ENCODE results near the gene GUCY1A1. TPM values are rescaled to one million over a fixed set of nuclear protein-coding genes. Genes with fewer than 3 reads are reported as not detected.

The GUCY1A1 gene
- total RNA-seq, 4 donors from 2014 or later: 50.3 to 73.7 (median 57.8) TPM

DNA sequence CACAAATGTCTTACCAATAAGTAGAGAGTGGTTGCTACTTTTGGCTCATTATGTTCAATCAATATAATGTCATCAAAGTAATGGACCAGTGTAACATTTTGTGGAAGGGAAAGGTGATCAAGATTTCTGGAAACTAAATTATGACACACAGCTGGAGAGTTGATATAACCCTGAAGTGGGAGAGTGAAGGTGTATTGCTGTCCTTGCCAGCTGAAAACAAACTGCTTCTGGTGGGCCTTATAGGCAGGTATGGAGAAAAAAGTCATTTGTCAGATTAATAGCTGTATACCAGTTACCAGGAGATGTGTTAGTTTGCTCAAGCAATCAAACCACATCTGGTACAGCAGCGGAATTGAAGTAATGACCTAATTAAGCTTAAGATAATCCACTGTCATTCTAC, 74.9 kb downstream of the GUCY1A1 start:
- H3K27ac ChIP-seq (replicated peaks in 1 of 4): no peak overlapping the region
- intact Hi-C loops (cut with DNase I): no loop called here
- no peaks in the 10 kb centered on the region for H3K9me3 ChIP-seq
- WGBS: 100% methylated on average over 1 of the region's 1 CpG
- no peaks in the 10 kb centered on the region for H3K27me3 ChIP-seq
- DNase-seq (ENCODE audit: extremely low spot score): no peak
- H3K36me3 ChIP-seq: no peaks in the 10 kb centered on the region
- no peak for TF ChIP-seq EP300 (IDR thresholded peaks at IDR 0.05)
- TF ChIP-seq, protein P1, sequence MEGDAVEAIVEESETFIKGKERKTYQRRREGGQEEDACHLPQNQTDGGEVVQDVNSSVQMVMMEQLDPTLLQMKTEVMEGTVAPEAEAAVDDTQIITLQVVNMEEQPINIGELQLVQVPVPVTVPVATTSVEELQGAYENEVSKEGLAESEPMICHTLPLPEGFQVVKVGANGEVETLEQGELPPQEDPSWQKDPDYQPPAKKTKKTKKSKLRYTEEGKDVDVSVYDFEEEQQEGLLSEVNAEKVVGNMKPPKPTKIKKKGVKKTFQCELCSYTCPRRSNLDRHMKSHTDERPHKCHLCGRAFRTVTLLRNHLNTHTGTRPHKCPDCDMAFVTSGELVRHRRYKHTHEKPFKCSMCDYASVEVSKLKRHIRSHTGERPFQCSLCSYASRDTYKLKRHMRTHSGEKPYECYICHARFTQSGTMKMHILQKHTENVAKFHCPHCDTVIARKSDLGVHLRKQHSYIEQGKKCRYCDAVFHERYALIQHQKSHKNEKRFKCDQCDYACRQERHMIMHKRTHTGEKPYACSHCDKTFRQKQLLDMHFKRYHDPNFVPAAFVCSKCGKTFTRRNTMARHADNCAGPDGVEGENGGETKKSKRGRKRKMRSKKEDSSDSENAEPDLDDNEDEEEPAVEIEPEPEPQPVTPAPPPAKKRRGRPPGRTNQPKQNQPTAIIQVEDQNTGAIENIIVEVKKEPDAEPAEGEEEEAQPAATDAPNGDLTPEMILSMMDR (IDR thresholded peaks at IDR 0.05): no peak
- no peak overlapping the region for H3K4me3 ChIP-seq
- no peaks in the 10 kb centered on the region for H3K4me1 ChIP-seq

DNA sequence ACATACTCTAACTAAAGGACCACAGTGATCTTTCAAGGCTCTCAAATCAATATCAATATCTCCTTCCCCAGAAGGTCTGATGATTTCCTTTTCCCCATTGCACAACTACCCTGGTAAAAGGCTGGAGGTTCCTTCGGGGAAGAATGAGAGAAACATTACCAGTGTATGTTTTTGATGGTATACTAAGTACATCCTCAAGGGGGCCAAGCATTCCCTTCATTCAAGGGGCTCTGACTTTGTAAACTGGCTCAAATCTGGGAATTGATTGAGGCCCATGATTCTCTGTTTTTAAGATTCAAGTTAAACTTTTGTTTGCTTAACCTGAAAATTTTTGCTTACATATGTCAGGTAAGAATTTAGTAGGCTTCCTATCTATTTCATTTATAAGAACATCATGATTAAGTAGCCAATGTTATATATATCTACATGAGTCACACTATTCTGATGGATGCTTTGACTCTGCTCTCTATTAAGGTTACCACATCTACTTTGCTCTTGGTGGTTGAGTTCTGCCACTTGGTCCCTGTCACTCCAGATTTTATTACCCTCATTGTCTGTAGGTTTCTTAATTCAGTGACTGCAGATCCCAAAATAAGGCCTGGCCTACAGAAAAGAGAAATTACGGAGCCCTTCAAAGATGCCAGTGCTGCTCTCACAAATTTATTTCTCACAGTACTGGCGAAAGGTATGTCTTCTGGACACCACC, 75.8 kb downstream of the GUCY1A1 start:
- 71% methylated on average over 3 of the region's 3 CpGs for WGBS
- TF ChIP-seq, protein P1 (IDR thresholded peaks at IDR 0.05): no peak
- TF ChIP-seq POLR2A (IDR thresholded peaks at IDR 0.05; ENCODE audit: low read depth) (no peak), EP300 (IDR thresholded peaks at IDR 0.05) (no peak), POLR2AphosphoS5 (IDR thresholded peaks at IDR 0.05) (no peak)
- DNase-seq (ENCODE audit: extremely low spot score): no peak

DNA sequence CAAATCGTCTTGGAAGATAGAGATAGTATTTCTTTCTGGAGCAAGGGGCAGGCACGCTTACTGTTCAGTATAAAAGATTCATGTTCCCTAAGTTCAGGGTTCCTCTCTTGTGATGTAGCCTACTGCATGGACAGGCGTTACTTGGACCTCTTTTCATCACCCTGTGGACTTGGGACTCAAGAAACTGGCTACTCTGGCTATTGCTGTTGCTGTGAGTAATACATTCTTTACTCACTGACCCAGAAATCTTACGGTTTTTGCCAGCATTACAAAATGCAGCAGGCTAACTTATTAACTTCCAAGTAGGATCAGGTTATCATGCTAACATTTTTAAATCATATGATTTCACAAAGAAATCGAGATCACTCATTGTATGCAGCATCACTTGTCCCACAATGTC, 79.3 kb downstream of the GUCY1A1 start:
- Histone ChIP-seq H3K27ac (replicated peaks in 1 of 4) (no peak overlapping the region), H3K36me3 (no peaks in the 10 kb centered on the region), H3K27me3 (no peaks in the 10 kb centered on the region), H3K4me1 (no peaks in the 10 kb centered on the region), H3K9me3 (no peaks in the 10 kb centered on the region), H3K4me3 (no peak overlapping the region)
- WGBS: 85% methylated on average over 5 of the region's 5 CpGs
- no peak for DNase-seq (ENCODE audit: extremely low spot score)
- intact Hi-C loops (cut with DNase I): no loop called here
- TF ChIP-seq POLR2AphosphoS5 (IDR thresholded peaks at IDR 0.05): no peak
- TF ChIP-seq EP300 (IDR thresholded peaks at IDR 0.05): no peak
- no peak for TF ChIP-seq POLR2A (IDR thresholded peaks at IDR 0.05; ENCODE audit: low read depth)
- TF ChIP-seq, protein P1 (IDR thresholded peaks at IDR 0.05): no peak

More for the DNA sequence above, 75.8 kb downstream of the GUCY1A1 start:
- Histone ChIP-seq H3K9me3 (no peaks in the 10 kb centered on the region), H3K27ac (replicated peaks in 1 of 4) (no peak overlapping the region), H3K4me1 (no peaks in the 10 kb centered on the region), H3K36me3 (no peaks in the 10 kb centered on the region), H3K4me3 (no peak overlapping the region), H3K27me3 (no peaks in the 10 kb centered on the region)
- intact Hi-C loops (cut with DNase I): no loop called here

DNA sequence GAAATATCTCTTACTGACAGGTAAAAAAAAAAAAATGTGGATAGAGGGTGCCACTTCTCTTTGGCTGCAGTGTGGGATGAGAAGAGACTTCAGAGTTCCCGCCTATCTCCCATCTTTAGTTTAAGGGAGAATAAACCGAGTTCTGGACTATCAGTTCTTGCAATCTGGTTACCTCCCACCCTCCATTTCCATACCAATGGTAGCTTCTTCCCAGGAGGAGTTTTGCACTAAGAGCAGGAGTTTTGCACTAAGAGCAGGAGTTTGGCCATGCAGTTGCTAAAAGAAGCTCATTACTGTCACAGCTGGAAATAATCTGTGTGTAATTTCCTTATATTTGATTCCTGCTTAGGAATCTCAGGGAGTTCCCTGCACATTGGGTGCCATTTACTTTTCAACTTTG, 81.4 kb downstream of the GUCY1A1 start:
- TF ChIP-seq EP300 (IDR thresholded peaks at IDR 0.05): no peak
- TF ChIP-seq, protein P1 (IDR thresholded peaks at IDR 0.05): no peak
- TF ChIP-seq POLR2A (IDR thresholded peaks at IDR 0.05; ENCODE audit: low read depth): no peak
- no peak for TF ChIP-seq POLR2AphosphoS5 (IDR thresholded peaks at IDR 0.05)
- Histone ChIP-seq H3K36me3 (no peaks in the 10 kb centered on the region), H3K4me1 (no peaks in the 10 kb centered on the region), H3K4me3 (no peak overlapping the region), H3K27me3 (no peaks in the 10 kb centered on the region), H3K27ac (replicated peaks in 1 of 4) (no peak overlapping the region), H3K9me3 (no peaks in the 10 kb centered on the region)
- intact Hi-C loops (cut with DNase I): no loop called here
- no peak for DNase-seq (ENCODE audit: extremely low spot score)
- WGBS: 85% methylated on average over 2 of the region's 2 CpGs

DNA sequence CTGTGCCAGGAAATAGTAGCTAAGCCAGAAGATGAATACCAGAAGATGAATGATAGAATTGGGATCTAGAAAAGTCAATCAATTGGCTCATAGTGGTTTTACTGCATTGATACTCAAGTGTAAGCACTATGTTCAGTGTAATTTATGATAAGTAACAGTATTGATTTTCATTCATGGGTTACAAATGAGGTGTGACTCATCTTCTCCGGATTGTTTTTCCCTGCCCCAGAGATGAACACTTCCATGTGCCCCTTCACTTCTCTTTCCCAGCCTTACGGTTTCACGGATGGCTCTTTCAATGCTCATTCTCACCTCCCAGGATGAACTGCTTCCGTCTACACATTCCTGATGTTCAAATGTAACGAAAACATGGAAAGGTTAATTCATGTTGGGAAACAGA, 82.4 kb downstream of the GUCY1A1 start:
- no peaks in the 10 kb centered on the region for H3K4me1 ChIP-seq
- no peak for DNase-seq (ENCODE audit: extremely low spot score)
- H3K27ac ChIP-seq (replicated peaks in 1 of 4): no peak overlapping the region
- intact Hi-C loops (cut with DNase I): no loop called here
- no peaks in the 10 kb centered on the region for H3K27me3 ChIP-seq
- 94% methylated on average over 5 of the region's 5 CpGs for WGBS
- TF ChIP-seq, protein P1 (IDR thresholded peaks at IDR 0.05): no peak
- TF ChIP-seq POLR2A (IDR thresholded peaks at IDR 0.05; ENCODE audit: low read depth) (no peak), EP300 (IDR thresholded peaks at IDR 0.05) (no peak), POLR2AphosphoS5 (IDR thresholded peaks at IDR 0.05) (no peak)
- no peaks in the 10 kb centered on the region for H3K9me3 ChIP-seq
- no peak overlapping the region for H3K4me3 ChIP-seq
- H3K36me3 ChIP-seq: no peaks in the 10 kb centered on the region

Data from esophagus muscularis mucosa (tissue), 4 donors.